AG04450 (cell line): ENCODE measurements around the gene CHTOP. TPM values are rescaled to one million over a fixed set of nuclear protein-coding genes. Genes with fewer than 3 reads are reported as not detected.

Source experiments
- CTCF ChIA-PET: fragments of 300-600, 350-600 bp; formaldehyde crosslinking; extraction: SDS; loops from one replicate; lab custom pipeline; 2022; ENCODE audit warnings: antibody characterized with exemption, inconsistent platforms; lab: Charles Lee
- POLR2A ChIA-PET: fragments of 350-600 bp; formaldehyde crosslinking; extraction: SDS; loops from one replicate; lab custom pipeline; 2021; ENCODE audit warnings: antibody characterized with exemption, inconsistent platforms; lab: Yijun Ruan, JAX
- DNase-seq: peaks from one replicate; pipeline ENCODE4 v3.0.0-alpha.2; 2011; ENCODE audit warnings: low read depth, low spot score
- H3K27ac ChIP-seq: one replicate; pipeline ENCODE4 v1.5.1; 2012; ENCODE audit warnings: low read depth, low read length, control low read depth
- H3K27me3 ChIP-seq: one replicate; pipeline ENCODE4 v1.6.0; 2012; ENCODE audit warnings: low read length; ENCODE audit not compliant: control insufficient read depth, insufficient read depth
- H3K4me3 ChIP-seq: 2 replicates; pipeline ENCODE4 v1.5.1; 2011; ENCODE audit warnings: mild to moderate bottlenecking, low read depth, low read length, control low read depth
- H3K9me3 ChIP-seq: 2 replicates; pipeline ENCODE4 v1.5.1; 2012; ENCODE audit warnings: low read length; ENCODE audit not compliant: control insufficient read depth, insufficient read depth
- polyA plus RNA-seq: library from polyadenylated mRNA; depleted of rRNA; stranded (reverse); fragments of >200 nt; gene quantifications from 2 replicates; pipeline ENCODE4 v1.2.3, GENCODE V29; 2011
- TF ChIP-seq, protein P1 (sequence below): IDR thresholded peaks from 2 replicates; pipeline ENCODE4 v1.5.1; 2011; ENCODE audit warnings: low read depth, low read length, control low read depth, inconsistent platforms

Gene CHTOP
- polyA plus RNA-seq, 1 experiment: 59.5 TPM

DNA sequence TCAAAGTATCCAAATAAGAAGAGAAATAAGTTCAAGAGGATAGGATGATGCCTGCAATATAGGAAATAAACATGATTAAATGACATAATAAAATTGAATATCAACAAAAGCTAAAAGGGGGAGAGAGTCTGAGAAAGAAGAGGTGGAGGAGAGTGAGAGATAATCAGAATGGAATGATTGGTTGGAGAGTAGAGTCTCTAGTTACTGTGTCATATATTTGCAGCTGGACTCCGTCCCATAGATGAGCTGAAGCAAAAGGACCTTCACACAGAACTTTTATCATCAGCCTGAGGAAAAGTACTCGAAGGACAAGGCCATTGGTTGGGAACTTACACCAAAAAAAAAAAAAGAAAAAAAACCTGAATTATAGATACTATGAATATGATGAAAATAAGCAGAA, 45.4 kb upstream of the CHTOP start:
- ChIA-PET POLR2A (interaction anchor here (0.7 kb wide), 1 partner anchor 54 kb away, joined by 5 read pairs; no protein-coding TSS in a partner anchor), CTCF (interaction anchor here (1.1 to 1.9 kb wide), 3 partner anchors 16 to 55 kb away, joined by 5 to 6 read pairs (median 5); no protein-coding TSS in a partner anchor)
- H3K4me3 ChIP-seq: no peak overlapping the region
- no peaks in the 10 kb centered on the region for H3K27me3 ChIP-seq
- DNase-seq: no peak
- TF ChIP-seq, protein P1, sequence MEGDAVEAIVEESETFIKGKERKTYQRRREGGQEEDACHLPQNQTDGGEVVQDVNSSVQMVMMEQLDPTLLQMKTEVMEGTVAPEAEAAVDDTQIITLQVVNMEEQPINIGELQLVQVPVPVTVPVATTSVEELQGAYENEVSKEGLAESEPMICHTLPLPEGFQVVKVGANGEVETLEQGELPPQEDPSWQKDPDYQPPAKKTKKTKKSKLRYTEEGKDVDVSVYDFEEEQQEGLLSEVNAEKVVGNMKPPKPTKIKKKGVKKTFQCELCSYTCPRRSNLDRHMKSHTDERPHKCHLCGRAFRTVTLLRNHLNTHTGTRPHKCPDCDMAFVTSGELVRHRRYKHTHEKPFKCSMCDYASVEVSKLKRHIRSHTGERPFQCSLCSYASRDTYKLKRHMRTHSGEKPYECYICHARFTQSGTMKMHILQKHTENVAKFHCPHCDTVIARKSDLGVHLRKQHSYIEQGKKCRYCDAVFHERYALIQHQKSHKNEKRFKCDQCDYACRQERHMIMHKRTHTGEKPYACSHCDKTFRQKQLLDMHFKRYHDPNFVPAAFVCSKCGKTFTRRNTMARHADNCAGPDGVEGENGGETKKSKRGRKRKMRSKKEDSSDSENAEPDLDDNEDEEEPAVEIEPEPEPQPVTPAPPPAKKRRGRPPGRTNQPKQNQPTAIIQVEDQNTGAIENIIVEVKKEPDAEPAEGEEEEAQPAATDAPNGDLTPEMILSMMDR: no peak
- H3K27ac ChIP-seq: no peak overlapping the region
- H3K9me3 ChIP-seq: no peaks in the 10 kb centered on the region

DNA sequence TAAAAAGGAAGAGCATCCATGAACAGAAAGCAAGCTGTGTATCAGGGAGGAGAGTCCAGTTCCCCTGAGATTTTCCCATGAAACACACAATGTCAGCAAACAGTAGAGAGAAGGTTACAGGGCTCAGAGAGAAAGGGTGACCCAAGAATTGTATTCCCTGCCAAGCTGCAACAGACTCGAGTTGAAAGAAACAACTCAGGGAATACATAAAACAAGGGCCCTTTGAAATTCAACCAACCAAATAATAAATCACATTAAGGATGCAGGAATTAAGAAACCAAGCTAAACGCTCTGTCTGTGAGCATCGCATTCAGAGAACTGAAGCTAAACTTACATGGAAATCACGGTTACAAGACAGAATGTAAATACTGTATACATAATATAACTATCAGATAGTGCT, 41.1 kb upstream of the CHTOP start:
- CTCF ChIA-PET: interaction anchor here (0.6 to 3.7 kb wide), 7 partner anchors 20 to 243 kb away, joined by 3 to 19 read pairs (median 3); partner anchors contain the start of gene S100A13
- POLR2A ChIA-PET: interaction anchor here (0.8 kb wide), 1 partner anchor 17 kb away, joined by 4 read pairs; no protein-coding TSS in a partner anchor
- H3K27ac ChIP-seq: no peak overlapping the region
- H3K9me3 ChIP-seq: no peaks in the 10 kb centered on the region
- H3K27me3 ChIP-seq: no peaks in the 10 kb centered on the region
- no peak for DNase-seq
- no peak overlapping the region for H3K4me3 ChIP-seq
- TF ChIP-seq, protein P1: no peak

DNA sequence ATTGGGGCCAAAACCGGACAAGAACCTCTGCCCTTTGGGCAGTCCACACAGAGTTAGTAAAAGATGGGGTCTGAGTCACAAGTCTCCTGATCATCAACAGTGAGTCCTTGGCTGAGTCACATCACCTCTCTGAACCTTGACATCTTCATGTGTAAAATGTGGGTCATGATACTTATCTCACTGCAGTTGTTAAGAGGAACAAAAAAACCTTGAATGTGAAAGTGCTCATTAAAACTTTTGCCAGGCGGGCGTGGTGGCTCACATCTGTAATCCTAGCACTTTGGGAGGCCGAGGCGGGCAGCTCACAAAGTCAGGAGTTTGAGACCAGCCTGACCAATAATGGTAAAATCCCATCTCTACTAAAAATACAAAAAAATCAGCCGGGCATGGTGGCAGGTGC, 36.7 kb upstream of the CHTOP start:
- TF ChIP-seq, protein P1: no peak
- no peak for DNase-seq
- CTCF ChIA-PET: interaction anchor here (1.0 kb wide), 1 partner anchor 64 kb away, joined by 4 read pairs; no protein-coding TSS in a partner anchor
- no peaks in the 10 kb centered on the region for H3K9me3 ChIP-seq
- no peak overlapping the region for H3K27ac ChIP-seq
- no peak overlapping the region for H3K4me3 ChIP-seq
- no peaks in the 10 kb centered on the region for H3K27me3 ChIP-seq
- POLR2A ChIA-PET: no interaction called here

DNA sequence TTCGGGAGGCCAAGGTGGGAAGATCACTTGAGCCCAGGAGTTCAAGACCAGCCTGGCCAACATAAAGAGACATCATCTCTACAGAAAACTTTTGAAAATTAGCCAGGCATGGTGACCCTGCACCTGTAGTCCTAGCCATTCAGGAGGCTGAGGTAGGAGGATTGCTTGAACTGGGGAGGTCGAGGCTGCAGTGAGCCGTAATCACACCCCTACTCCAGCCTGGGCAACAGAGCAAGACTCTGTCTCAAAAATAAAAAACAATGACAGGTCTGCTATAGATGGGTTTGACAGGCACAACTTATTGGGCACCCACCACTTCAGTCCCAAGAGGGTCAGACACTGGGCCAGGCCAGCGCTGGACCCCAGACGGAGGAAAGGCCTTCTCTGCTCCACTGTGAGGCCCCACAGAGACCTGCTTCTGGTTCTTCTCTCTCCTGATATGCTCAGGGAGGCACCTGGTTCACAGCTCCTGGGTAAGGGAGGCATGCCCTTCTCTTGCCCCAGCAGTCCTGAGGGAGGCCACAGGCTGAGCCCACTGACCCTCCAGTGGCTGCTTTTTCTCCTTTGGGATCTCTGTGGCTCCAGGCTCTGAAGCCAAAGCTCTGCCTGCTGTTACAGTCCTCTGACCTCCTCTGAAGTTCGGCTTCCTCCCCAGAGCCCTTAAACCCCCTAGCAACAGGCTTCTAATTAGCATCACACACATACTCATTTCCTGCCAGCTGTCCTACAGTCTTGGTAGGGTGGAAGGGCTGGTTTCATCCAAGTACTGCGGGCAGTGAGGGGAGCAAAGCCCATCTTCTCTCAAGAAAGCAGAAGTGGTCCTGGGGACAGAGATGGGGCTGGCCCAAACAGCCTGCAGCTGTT, 35.3 kb upstream of the CHTOP start:
- CTCF ChIA-PET: interaction anchor here (0.9 to 1.5 kb wide), 6 partner anchors 26 to 79 kb away, joined by 3 to 8 read pairs (median 4); partner anchors contain the start of gene S100A13

More for the DNA sequence above, 35.3 kb upstream of the CHTOP start:
- H3K27me3 ChIP-seq: no peaks in the 10 kb centered on the region
- H3K27ac ChIP-seq: peak overlapping the region; percentile 68
- DNase-seq: no peak
- H3K4me3 ChIP-seq: no peak overlapping the region
- POLR2A ChIA-PET: interaction anchor here (0.6 to 1.3 kb wide), 4 partner anchors 14 to 302 kb away, joined by 3 to 5 read pairs (median 4); partner anchors contain the start of gene S100A16
- TF ChIP-seq, protein P1: no peak
- H3K9me3 ChIP-seq: no peaks in the 10 kb centered on the region
